PC-9 (cell line): ENCODE results near the gene ZNF524. TPM values are rescaled to one million over a fixed set of nuclear protein-coding genes. Genes with fewer than 3 reads are reported as not detected.

Experiments
- BruUV-seq: library from RNA; stranded (reverse); fragments of 400-500 nt; replicated peaks from 2 replicates; lab custom pipeline; 2021; lab: Mats Ljungman, UMichigan
- CTCF ChIA-PET: fragments of 300-600 bp; sonication (Branson Sonifier 250); formaldehyde crosslinking; loops from one replicate; lab custom pipeline; 2022; ENCODE audit warnings: antibody characterized with exemption; lab: Charles Lee
- POLR2A ChIA-PET: fragments of 300-600 bp; sonication (Branson Sonifier 250); formaldehyde crosslinking; loops from one replicate; lab custom pipeline; 2022; ENCODE audit warnings: antibody characterized with exemption; ENCODE audit not compliant: unreplicated experiment; lab: Charles Lee
- DNase-seq, 2 experiments: peaks; one replicate each; pipeline versions ENCODE4 v3.0.0 to v3.0.0-alpha.2; 2015 to 2022; ENCODE audit warnings: mixed read lengths in 1 of 2
- H2AFZ ChIP-seq: fragments of 200-600 bp; sonication (generic); 2 replicates; pipeline ENCODE4 v1.8.1; 2017; ENCODE audit warnings: antibody characterized with exemption
- H3F3A ChIP-seq: fragments of 200-600 bp; sonication (generic); 2 replicates; pipeline ENCODE4 v1.8.1; 2017; ENCODE audit warnings: antibody characterized with exemption, mild to moderate bottlenecking, low read depth; ENCODE audit not compliant: insufficient read depth
- H3K27ac ChIP-seq: fragments of 200-600 bp; sonication (generic); 2 replicates; pipeline ENCODE4 v1.6.1; 2016; ENCODE audit warnings: mixed run types
- H3K27me3 ChIP-seq: fragments of 200-600 bp; sonication (generic); 2 replicates; pipeline ENCODE4 v1.6.1; 2016; ENCODE audit warnings: low read depth, mixed run types; ENCODE audit not compliant: insufficient read depth
- H3K36me3 ChIP-seq: fragments of 200-600 bp; sonication (generic); 2 replicates; pipeline ENCODE4 v1.6.1; 2016; ENCODE audit warnings: low read depth, mixed run types
- H3K4me1 ChIP-seq: fragments of 200-600 bp; sonication (generic); replicated peaks from 2 replicates; pipeline ENCODE4 v1.6.1; 2016; ENCODE audit warnings: mixed run types; ENCODE audit not compliant: insufficient read depth
- H3K4me2 ChIP-seq: fragments of 200-600 bp; sonication (generic); 2 replicates; pipeline ENCODE4 v1.6.1; 2017; ENCODE audit warnings: mixed run types
- H3K4me3 ChIP-seq: fragments of 200-600 bp; sonication (generic); 2 replicates; pipeline ENCODE4 v1.6.1; 2016; ENCODE audit warnings: mixed run types
- H3K79me2 ChIP-seq: fragments of 200-600 bp; sonication (generic); 2 replicates; pipeline ENCODE4 v1.6.1; 2017; ENCODE audit warnings: low read depth, mixed run types
- H3K9me2 ChIP-seq: fragments of 200-600 bp; sonication (generic); 2 replicates; pipeline ENCODE4 v1.8.1; 2017; ENCODE audit warnings: mild to moderate bottlenecking; ENCODE audit not compliant: insufficient read depth
- H3K9me3 ChIP-seq: fragments of 200-600 bp; sonication (generic); 2 replicates; pipeline ENCODE4 v1.8.1; 2016; ENCODE audit warnings: low read depth; ENCODE audit not compliant: insufficient read depth
- H4K20me1 ChIP-seq: fragments of 200-600 bp; sonication (generic); 2 replicates; pipeline ENCODE4 v1.8.1; 2017; ENCODE audit not compliant: insufficient read depth
- CTCF ChIP-seq: fragments of 200-600 bp; sonication (generic); conservative IDR thresholded peaks from 2 replicates; pipeline ENCODE4 v1.6.1; 2017; ENCODE audit warnings: mixed run types, antibody characterized with exemption, mild to moderate bottlenecking, moderate library complexity
- EZH2 ChIP-seq: fragments of 200-600 bp; sonication (generic); IDR thresholded peaks from 2 replicates; pipeline ENCODE4 v1.8.0; 2017; ENCODE audit warnings: antibody characterized with exemption, low read depth
- intact Hi-C: fragments of 100-400 bp; cut with micrococcal nuclease; formaldehyde crosslinking; loops from one replicate; pipeline ENCODE4 v1.10.0; 2022; ENCODE audit not compliant: unreplicated experiment
- total RNA-seq: library from RNA; stranded (reverse); gene quantifications from 2 replicates; pipeline ENCODE4 v1.2.3, GENCODE V29; 2021

ZNF524 gene
- total RNA-seq, 1 experiment from 2014 or later = 30.0 TPM

- POLR2A ChIA-PET = no interaction called here
- CTCF ChIA-PET = interaction anchor here (0.6 kb wide), 1 partner anchor 353 kb away, joined by 18 read pairs; no protein-coding TSS in a partner anchor
- no peak for DNase-seq
- Histone ChIP-seq H3K4me2 (no peak overlapping the region), H3K9me3 (no peaks in the 10 kb centered on the region), H3K4me1 (peaks cover 10% of the 10 kb centered on the region), H3F3A (peaks cover 47% of the 10 kb centered on the region), H3K36me3 (no peaks in the 10 kb centered on the region), H2AFZ (no peak overlapping the region), H3K27ac (no peak overlapping the region), H3K27me3 (0 out of 2 replicates have a peak, but pooled peaks cover 5% of the 10 kb centered on the region), H3K9me2 (no peaks in the 10 kb centered on the region), H3K79me2 (no peaks in the 10 kb centered on the region), H4K20me1 (no peaks in the 10 kb centered on the region), H3K4me3 (no peak overlapping the region)
- intact Hi-C loops = no loop called here
- no TSS peak for BruUV-seq
- TF ChIP-seq CTCF = no peak
- TF ChIP-seq EZH2 = no peak
Measured at GRCh38 chr19:55588738-55589137, 11.3 kb upstream of the ZNF524 start.

- H3K4me2 ChIP-seq = no peak overlapping the region
Measured at GRCh38 chr19:55590109-55590508, 10.0 kb upstream of the ZNF524 start.

GRCh38 chr19:55590617-55591016, 9.5 kb upstream of the ZNF524 start:
- DNase-seq = peak in 1 of 2 experiments; percentile 59
- intact Hi-C loops = no loop called here
- TF ChIP-seq EZH2 = no peak
- no peak for TF ChIP-seq CTCF
- no TSS peak for BruUV-seq
- Histone ChIP-seq H3K36me3 (no peaks in the 10 kb centered on the region; the same call in 1 of the 2 replicates), H4K20me1 (no peaks in the 10 kb centered on the region), H3K79me2 (no peaks in the 10 kb centered on the region), H3K4me1 (peaks cover 10% of the 10 kb centered on the region), H3K4me2 (no peak overlapping the region), H3K9me2 (no peaks in the 10 kb centered on the region), H3K27me3 (no peaks in the 10 kb centered on the region), H2AFZ (no peak overlapping the region), H3K27ac (no peak overlapping the region), H3K9me3 (no peaks in the 10 kb centered on the region), H3F3A (peaks cover 36% of the 10 kb centered on the region), H3K4me3 (no peak overlapping the region)
- POLR2A ChIA-PET = no interaction called here
- CTCF ChIA-PET = no interaction called here

More at GRCh38 chr19:55590109-55590508, 10.0 kb upstream of the ZNF524 start:
- Histone ChIP-seq H3K79me2 (no peaks in the 10 kb centered on the region), H3F3A (peaks cover 36% of the 10 kb centered on the region), H4K20me1 (no peaks in the 10 kb centered on the region), H3K36me3 (no peaks in the 10 kb centered on the region), H3K4me3 (no peak overlapping the region), H3K9me2 (no peaks in the 10 kb centered on the region), H3K4me1 (peaks cover 10% of the 10 kb centered on the region), H3K27ac (no peak overlapping the region), H2AFZ (no peak overlapping the region), H3K27me3 (0 out of 2 replicates have a peak, but pooled peaks cover under 1% of the 10 kb centered on the region), H3K9me3 (no peaks in the 10 kb centered on the region)
- BruUV-seq = no TSS peak
- ChIA-PET POLR2A (no interaction called here), CTCF (no interaction called here)
- intact Hi-C loops = no loop called here
- no peak for DNase-seq
- no peak for TF ChIP-seq CTCF
- no peak for TF ChIP-seq EZH2
